ENCODE results near the gene GMEB2. TPM values are rescaled to one million over a fixed set of nuclear protein-coding genes. Genes with fewer than 3 reads are reported as not detected.

The GMEB2 gene
- total RNA-seq, 6 donors from 2014 or later = 10.1 to 12.9 (median 12.4) TPM

DNA sequence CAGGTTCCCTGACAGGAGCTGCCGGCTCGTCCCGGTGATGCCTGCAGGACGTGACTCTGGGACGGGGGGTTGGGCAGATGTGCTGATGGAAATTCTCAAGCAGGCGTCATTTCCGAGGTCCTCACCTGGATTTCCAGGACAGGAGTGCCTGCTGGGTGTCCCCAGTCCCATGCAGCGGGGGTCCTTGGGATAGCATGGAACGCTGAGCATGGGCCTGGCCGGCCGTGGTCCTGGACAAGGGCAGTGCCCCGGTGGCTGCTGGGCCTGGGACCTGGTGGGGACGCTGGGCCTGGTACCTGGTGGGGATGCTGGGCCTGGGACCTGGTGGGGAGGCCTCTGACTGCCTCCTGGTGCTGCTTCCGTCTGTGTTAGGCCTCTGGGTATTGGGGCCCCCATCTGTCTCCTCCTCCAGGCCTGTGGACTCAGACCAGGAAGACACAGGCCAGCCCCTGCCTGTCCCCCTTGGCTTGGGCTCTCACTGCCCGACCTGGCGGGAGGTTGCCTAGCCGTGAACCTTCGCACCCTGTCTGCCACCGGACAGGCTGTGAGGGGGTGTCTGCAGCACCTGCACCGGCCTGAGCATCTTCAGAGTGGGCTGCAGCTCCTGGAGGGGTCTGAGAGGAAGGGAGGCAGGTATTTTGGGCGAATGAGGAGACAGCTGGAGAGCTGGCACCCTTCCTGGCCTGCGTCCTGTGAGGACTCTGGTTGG lies 37.4 kb upstream of the GMEB2 start:
- no peak for ATAC-seq (ENCODE audit: low FRiP score in 2 of 2)

GRCh38 chr20:63663332-63664066 lies 36.6 kb upstream of the GMEB2 start:
- Histone ChIP-seq H3K4me3 (no peak overlapping the region), H3K27ac (no peak overlapping the region), H3K27me3 (no peaks in the 10 kb centered on the region), H3K4me1 (peaks cover 11 to 13% (median 12%) of the 10 kb centered on the region in 4 donors), H3K36me3 (peaks cover 6 to 77% (median 58%) of the 10 kb centered on the region in 4 donors), H3K9me3 (no peaks in the 10 kb centered on the region)
- DNase-seq (peak in 1 of 2 donors; percentile 72), ATAC-seq (ENCODE audit: low FRiP score in 2 of 2) (no peak)
- 94 to 96% methylated on average over 18 to 25 of the region's 26 CpGs for WGBS, 2 donors
- TF ChIP-seq, protein P1, sequence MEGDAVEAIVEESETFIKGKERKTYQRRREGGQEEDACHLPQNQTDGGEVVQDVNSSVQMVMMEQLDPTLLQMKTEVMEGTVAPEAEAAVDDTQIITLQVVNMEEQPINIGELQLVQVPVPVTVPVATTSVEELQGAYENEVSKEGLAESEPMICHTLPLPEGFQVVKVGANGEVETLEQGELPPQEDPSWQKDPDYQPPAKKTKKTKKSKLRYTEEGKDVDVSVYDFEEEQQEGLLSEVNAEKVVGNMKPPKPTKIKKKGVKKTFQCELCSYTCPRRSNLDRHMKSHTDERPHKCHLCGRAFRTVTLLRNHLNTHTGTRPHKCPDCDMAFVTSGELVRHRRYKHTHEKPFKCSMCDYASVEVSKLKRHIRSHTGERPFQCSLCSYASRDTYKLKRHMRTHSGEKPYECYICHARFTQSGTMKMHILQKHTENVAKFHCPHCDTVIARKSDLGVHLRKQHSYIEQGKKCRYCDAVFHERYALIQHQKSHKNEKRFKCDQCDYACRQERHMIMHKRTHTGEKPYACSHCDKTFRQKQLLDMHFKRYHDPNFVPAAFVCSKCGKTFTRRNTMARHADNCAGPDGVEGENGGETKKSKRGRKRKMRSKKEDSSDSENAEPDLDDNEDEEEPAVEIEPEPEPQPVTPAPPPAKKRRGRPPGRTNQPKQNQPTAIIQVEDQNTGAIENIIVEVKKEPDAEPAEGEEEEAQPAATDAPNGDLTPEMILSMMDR (IDR thresholded peaks at IDR 0.05) = no peak
- TF ChIP-seq EP300 (IDR thresholded peaks at IDR 0.05) (no peak), POLR2A (IDR thresholded peaks at IDR 0.05) (no peak), POLR2AphosphoS5 (IDR thresholded peaks at IDR 0.05) (no peak)

More for the DNA sequence above, 37.4 kb upstream of the GMEB2 start:
- Histone ChIP-seq H3K4me3 (no peak overlapping the region), H3K27ac (no peak overlapping the region), H3K36me3 (peaks cover 6 to 83% (median 64%) of the 10 kb centered on the region in 4 donors), H3K4me1 (peaks cover 5 to 7% (median 5%) of the 10 kb centered on the region in 4 donors), H3K9me3 (no peaks in the 10 kb centered on the region), H3K27me3 (no peaks in the 10 kb centered on the region)
- DNase-seq = peak in 1 of 2 donors; percentile 68
- no peak for TF ChIP-seq EP300 (IDR thresholded peaks at IDR 0.05)
- no peak for TF ChIP-seq POLR2AphosphoS5 (IDR thresholded peaks at IDR 0.05)
- TF ChIP-seq POLR2A (IDR thresholded peaks at IDR 0.05) = no peak
- TF ChIP-seq, protein P1 (IDR thresholded peaks at IDR 0.05) = no peak
- WGBS, 2 donors = 88 to 90% methylated on average over 6 to 15 of the region's 22 CpGs

DNA sequence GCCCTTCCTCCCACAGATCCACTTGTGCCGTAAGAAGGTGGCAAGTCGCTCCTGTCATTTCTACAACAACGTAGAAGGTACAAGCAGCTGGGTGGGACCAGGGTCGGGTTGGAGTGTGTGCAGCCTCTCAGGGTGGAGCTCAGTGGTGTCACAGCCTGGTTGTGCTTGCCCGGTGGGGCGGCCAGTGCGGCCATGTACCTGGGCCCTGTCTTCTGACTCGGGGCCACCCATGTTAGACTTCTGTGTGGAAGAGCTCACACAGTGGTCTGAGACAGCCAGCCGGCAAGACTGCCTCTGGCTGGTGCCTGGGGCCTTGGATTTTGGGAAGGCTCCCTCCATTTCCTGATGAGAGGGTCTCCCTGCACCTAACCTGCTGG lies 35.9 kb upstream of the GMEB2 start:
- Histone ChIP-seq H3K4me1 (peaks cover 13 to 15% (median 15%) of the 10 kb centered on the region in 4 donors), H3K36me3 (peaks cover 6 to 70% (median 51%) of the 10 kb centered on the region in 4 donors), H3K9me3 (no peaks in the 10 kb centered on the region), H3K4me3 (no peak overlapping the region), H3K27me3 (no peaks in the 10 kb centered on the region), H3K27ac (no peak overlapping the region)
- 95 to 97% methylated on average over 6 to 9 of the region's 9 CpGs for WGBS, 2 donors
- DNase-seq (no peak), ATAC-seq (ENCODE audit: low FRiP score in 2 of 2) (no peak)
- TF ChIP-seq POLR2AphosphoS5 (IDR thresholded peaks at IDR 0.05) = no peak
- TF ChIP-seq, protein P1 (IDR thresholded peaks at IDR 0.05) = no peak
- TF ChIP-seq EP300 (IDR thresholded peaks at IDR 0.05) = no peak
- no peak for TF ChIP-seq POLR2A (IDR thresholded peaks at IDR 0.05)

- Histone ChIP-seq H3K27me3 (no peaks in the 10 kb centered on the region), H3K27ac (no peak overlapping the region), H3K36me3 (peaks cover 6 to 64% (median 45%) of the 10 kb centered on the region in 4 donors), H3K4me1 (peaks cover 16 to 21% (median 21%) of the 10 kb centered on the region in 4 donors), H3K9me3 (no peaks in the 10 kb centered on the region), H3K4me3 (no peak overlapping the region)
- TF ChIP-seq, protein P1 (IDR thresholded peaks at IDR 0.05) = no peak
- TF ChIP-seq EP300 (IDR thresholded peaks at IDR 0.05) = no peak
- TF ChIP-seq POLR2A (IDR thresholded peaks at IDR 0.05) = no peak
- TF ChIP-seq POLR2AphosphoS5 (IDR thresholded peaks at IDR 0.05) = no peak
- DNase-seq (no peak), ATAC-seq (ENCODE audit: low FRiP score in 2 of 2) (no peak)
- 92 to 93% methylated on average over 23 to 30 of the region's 33 CpGs for WGBS, 2 donors
Observed at GRCh38 chr20:63661959-63662812, 35.3 kb upstream of the GMEB2 start.
